GM12872 (cell line): ENCODE measurements around the gene AP3B2.

Experiments used
- TF ChIP-seq, protein P1 (sequence below): IDR thresholded peaks from 3 replicates; pipeline ENCODE4 v1.5.1; 2011; ENCODE audit warnings: low read depth, mild to moderate bottlenecking, low read length, moderate library complexity; ENCODE audit not compliant: insufficient read depth

AP3B2 gene

DNA sequence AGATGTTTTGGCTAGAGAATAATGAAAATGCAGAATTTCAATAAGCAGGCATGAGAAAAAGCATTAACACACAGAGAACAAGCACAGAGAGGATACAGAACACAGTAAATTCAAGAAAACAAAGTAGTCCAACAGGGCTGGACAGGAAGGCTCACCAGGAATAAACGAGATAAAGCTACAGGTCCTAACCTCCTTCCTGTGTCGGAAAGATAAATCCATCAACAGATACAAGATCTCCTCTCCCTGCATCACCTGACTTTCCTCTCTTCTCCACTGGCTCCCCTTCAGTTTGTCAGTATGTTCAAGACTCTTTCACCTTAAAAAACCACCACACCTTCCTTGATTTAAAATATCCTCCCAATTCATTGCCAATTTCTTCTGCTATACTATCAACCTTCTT is 73.9 kb downstream of the AP3B2 start:
- TF ChIP-seq, protein P1, sequence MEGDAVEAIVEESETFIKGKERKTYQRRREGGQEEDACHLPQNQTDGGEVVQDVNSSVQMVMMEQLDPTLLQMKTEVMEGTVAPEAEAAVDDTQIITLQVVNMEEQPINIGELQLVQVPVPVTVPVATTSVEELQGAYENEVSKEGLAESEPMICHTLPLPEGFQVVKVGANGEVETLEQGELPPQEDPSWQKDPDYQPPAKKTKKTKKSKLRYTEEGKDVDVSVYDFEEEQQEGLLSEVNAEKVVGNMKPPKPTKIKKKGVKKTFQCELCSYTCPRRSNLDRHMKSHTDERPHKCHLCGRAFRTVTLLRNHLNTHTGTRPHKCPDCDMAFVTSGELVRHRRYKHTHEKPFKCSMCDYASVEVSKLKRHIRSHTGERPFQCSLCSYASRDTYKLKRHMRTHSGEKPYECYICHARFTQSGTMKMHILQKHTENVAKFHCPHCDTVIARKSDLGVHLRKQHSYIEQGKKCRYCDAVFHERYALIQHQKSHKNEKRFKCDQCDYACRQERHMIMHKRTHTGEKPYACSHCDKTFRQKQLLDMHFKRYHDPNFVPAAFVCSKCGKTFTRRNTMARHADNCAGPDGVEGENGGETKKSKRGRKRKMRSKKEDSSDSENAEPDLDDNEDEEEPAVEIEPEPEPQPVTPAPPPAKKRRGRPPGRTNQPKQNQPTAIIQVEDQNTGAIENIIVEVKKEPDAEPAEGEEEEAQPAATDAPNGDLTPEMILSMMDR: no peak

DNA sequence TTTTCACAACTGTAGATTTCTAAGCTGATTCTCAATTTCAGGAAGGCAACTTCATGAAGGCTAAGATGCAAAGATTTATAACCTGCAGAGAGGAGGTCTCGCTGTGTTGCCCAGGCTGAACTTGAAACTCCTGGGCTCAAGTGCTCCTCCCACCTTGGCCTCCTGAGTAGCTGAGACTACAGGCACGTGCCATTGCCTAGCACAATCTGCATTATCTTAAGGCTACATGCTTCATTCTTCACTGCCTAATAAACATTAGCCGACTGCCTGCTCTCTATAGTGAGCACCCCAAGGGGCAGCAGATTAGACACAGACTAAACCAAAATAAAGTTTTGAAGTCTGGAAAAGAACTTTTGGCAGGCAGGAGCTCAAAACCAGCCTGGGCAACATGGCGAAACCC is 79.6 kb downstream of the AP3B2 start:
- TF ChIP-seq, protein P1: no peak

DNA sequence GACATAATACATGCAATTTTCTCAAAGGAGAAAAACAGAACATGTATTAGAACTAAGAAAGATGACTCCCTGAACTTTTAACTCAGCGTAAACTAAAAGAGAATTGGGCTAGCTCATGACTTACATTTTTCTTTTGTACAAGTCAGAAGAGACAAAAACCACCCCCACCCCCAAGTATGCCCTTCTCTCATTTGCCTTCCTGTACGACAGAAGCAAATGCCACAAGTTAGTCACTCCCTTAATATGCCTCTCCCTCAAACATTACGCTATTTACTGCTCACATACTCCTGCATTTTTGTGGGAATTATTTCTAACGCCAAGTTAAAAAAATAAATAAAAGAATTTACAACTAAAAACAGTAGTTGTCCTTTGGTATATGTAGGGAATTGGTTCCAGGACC is 84.5 kb downstream of the AP3B2 start:
- TF ChIP-seq, protein P1: no peak

DNA sequence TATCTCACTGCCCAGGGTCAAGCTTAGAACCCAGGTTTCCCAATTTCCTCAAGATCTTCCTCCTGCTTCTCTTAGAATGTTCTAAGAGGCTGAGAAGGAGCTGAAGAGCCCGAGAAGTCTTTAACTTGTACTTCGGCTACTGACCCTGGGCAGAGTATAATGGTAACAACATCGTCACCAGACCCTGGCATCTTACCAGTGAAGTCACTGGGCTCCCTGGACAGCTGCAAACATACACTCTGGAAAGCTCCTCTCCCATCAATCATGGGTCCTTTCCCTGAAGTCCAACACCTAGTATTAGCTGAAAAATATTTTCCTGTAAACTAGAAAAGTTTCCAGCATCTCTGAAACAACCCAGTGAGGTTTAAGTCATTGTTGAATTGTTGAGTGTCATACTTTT is 85.2 kb downstream of the AP3B2 start:
- TF ChIP-seq, protein P1: no peak

DNA sequence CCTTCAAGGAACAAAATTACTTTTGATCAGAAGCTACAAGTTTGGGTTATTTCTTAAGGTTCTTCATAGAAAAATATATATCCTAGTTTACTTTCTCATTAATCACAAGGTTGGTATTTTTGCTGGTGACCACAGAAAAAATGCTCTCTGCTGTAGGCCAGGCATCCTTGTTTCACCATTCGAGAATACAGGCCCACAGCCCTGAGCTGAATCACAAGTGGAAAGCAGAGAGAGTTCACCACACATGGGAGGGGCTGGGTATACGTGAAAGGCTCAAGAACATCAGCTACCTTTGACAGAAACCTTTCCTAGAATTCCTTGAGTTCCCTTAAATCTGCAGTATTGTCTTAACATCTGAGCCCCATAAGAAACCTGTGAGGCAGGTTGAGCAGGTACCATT is 85.7 kb downstream of the AP3B2 start:
- TF ChIP-seq, protein P1: no peak

DNA sequence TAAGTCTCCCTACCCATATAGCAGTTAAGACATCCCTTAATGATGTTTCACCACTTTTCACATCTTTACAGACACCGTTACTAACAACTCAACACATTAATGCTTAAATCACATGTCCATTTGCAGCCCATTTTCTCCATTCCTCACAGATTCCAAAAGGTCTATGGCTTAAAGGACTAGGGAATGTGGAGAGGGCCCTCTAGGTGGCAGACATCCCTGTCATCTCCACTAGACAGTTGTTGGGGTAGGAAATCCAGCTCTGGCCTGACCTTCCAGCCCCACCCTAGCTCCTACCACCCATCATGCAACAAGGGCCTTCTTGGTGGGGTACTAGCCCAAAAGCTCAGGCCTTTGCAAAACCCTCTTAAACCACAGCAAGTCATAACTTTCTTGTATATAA is 87.7 kb downstream of the AP3B2 start:
- TF ChIP-seq, protein P1: no peak

DNA sequence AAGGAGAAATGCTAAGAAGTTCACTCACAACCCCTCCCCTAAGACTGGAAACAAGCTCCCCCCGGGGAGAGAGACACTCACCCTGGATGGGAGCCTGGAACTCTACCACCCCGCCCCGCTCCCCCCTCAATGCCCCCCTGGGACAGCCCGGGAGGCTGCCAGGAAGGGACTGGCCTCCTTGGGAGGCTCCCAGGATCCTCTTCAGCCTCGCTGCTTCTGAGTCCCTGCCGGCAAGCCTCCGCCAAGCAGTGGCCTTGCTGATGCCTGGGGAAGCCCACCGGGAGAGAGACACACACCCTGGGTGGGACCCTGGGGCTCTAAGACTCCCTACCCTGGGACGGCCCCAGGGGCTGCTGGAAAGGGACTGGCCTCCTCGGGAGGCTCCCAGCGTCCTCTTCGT is 95.9 kb downstream of the AP3B2 start:
- TF ChIP-seq, protein P1: no peak

DNA sequence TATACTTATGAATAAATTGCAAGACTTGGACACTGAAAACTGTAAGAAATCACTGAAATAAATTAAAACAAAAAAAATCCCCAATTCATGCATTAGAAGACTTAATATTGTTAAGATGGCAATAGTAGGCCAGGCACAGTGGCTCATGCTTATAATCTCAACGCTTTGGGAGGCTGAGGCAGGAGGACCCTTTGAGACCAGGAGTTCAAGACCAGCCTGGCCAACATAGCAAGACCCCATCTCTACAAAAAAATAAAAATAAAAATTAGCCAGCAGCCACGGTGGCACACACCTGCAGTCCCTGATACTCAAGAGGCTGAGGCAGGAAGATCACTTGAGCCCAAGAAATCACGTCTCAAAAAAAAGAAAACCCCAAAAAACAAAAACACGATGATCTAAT is 98.3 kb downstream of the AP3B2 start:
- TF ChIP-seq, protein P1: no peak
